ENCODE data around the gene RTP5.
"Not testable (repeated sequence)": the region's sequence is repeated elsewhere in the genome, so short reads cannot be mapped to it uniquely, and the experiment has no call there.

RTP5 gene

GRCh38 chr2:241869087-241869961 is at the start of gene RTP5:
RTP5 (plus strand) TSS chr2:241869729; CDS start chr2:241869757, 28 bp downstream.
- DNase-seq: no peak

- DNase-seq: not testable (repeated sequence)
These were observed 49.4 kb upstream of the RTP5 start for GRCh38 chr2:241819947-241820624.

GRCh38 chr2:241820625-241821384 is 48.7 kb upstream of the RTP5 start:
- no peak for DNase-seq

- DNase-seq: no peak
These were observed 47.9 kb upstream of the RTP5 start for GRCh38 chr2:241821460-241822263.

GRCh38 chr2:241822264-241822623 is 47.3 kb upstream of the RTP5 start:
- DNase-seq: no peak

GRCh38 chr2:241823531-241824437 is 45.7 kb upstream of the RTP5 start:
- not testable (repeated sequence) for DNase-seq

- no peak for DNase-seq
These were observed 42.1 kb upstream of the RTP5 start for GRCh38 chr2:241827394-241827793.

GRCh38 chr2:241833101-241833663 is 36.3 kb upstream of the RTP5 start:
- no peak for DNase-seq

GRCh38 chr2:241833756-241834526 is 35.6 kb upstream of the RTP5 start:
- DNase-seq: not testable (repeated sequence)

GRCh38 chr2:241834527-241835210 is 34.9 kb upstream of the RTP5 start:
- no peak for DNase-seq

GRCh38 chr2:241835611-241836010 is 33.9 kb upstream of the RTP5 start:
- DNase-seq: no peak

- no peak for DNase-seq
These were observed 33.2 kb upstream of the RTP5 start for GRCh38 chr2:241836292-241836691.

- no peak for DNase-seq
These were observed 32.1 kb upstream of the RTP5 start for GRCh38 chr2:241837197-241837965.

GRCh38 chr2:241841181-241842066 is 28.1 kb upstream of the RTP5 start:
- no peak for DNase-seq

- DNase-seq: no peak
These were observed 27.5 kb upstream of the RTP5 start for GRCh38 chr2:241842067-241842415.

- DNase-seq: no peak
These were observed 26.8 kb upstream of the RTP5 start for GRCh38 chr2:241842620-241843211.

GRCh38 chr2:241843321-241844065 is 26.0 kb upstream of the RTP5 start:
- no peak for DNase-seq
